KMS-11 (cell line): ENCODE measurements around the gene SMARCE1.

Source experiments
- H2AFZ ChIP-seq: fragments of 200-600 bp; sonication (generic); 2 replicates; pipeline ENCODE4 v1.6.1; 2016; ENCODE audit warnings: antibody characterized with exemption, mixed run types, low read depth
- H3K27ac ChIP-seq: fragments of 200-600 bp; sonication (generic); 2 replicates; pipeline ENCODE4 v1.6.1; 2016; ENCODE audit warnings: mild to moderate bottlenecking, mixed run types
- H3K27me3 ChIP-seq: fragments of 200-600 bp; sonication (generic); 2 replicates; pipeline ENCODE4 v1.6.1; 2017; ENCODE audit warnings: mild to moderate bottlenecking, low read depth, mixed run types, moderate library complexity; ENCODE audit not compliant: insufficient read depth
- H3K36me3 ChIP-seq: fragments of 200-600 bp; sonication (generic); 2 replicates; pipeline ENCODE4 v1.6.1; 2017; ENCODE audit warnings: mild to moderate bottlenecking, mixed run types; ENCODE audit not compliant: insufficient read depth
- H3K4me1 ChIP-seq: fragments of 200-600 bp; sonication (generic); 2 replicates; pipeline ENCODE4 v1.6.1; 2016; ENCODE audit warnings: mild to moderate bottlenecking, low read depth, mixed run types; ENCODE audit not compliant: poor library complexity, severe bottlenecking
- H3K4me2 ChIP-seq: fragments of 200-600 bp; sonication (generic); 2 replicates; pipeline ENCODE4 v1.7.0; 2016; ENCODE audit warnings: mild to moderate bottlenecking, mixed run types
- H3K4me3 ChIP-seq: fragments of 200-600 bp; sonication (generic); IDR thresholded peaks from 2 replicates; pipeline ENCODE4 v1.6.1; 2017; ENCODE audit warnings: low read depth, low read length, mixed read lengths; ENCODE audit not compliant: insufficient read depth
- H3K79me2 ChIP-seq: fragments of 200-600 bp; sonication (generic); 2 replicates; pipeline ENCODE4 v1.6.1; 2016; ENCODE audit warnings: low read depth, mixed run types; ENCODE audit not compliant: insufficient read depth
- H3K9ac ChIP-seq: fragments of 200-600 bp; sonication (generic); 2 replicates; pipeline ENCODE4 v1.6.1; 2016; ENCODE audit warnings: mild to moderate bottlenecking, mixed run types
- H4K20me1 ChIP-seq: fragments of 200-600 bp; sonication (generic); 2 replicates; pipeline ENCODE4 v1.6.1; 2016; ENCODE audit warnings: mild to moderate bottlenecking, mixed run types; ENCODE audit not compliant: insufficient read depth
- CTCF ChIP-seq: fragments of 200-600 bp; sonication (generic); conservative IDR thresholded peaks from 2 replicates; pipeline ENCODE4 v1.6.1; 2017; ENCODE audit warnings: low read depth, mild to moderate bottlenecking, antibody characterized with exemption, low read length, moderate library complexity, mixed read lengths

SMARCE1 gene

GRCh38 chr17:40599468-40599763, 48.2 kb downstream of the SMARCE1 start:
- H3K9ac ChIP-seq: no peak overlapping the region
- no peaks in the 10 kb centered on the region for H4K20me1 ChIP-seq
- H3K4me3 ChIP-seq: no peak overlapping the region
- H3K4me1 ChIP-seq: no peaks in the 10 kb centered on the region
- H3K36me3 ChIP-seq: no peaks in the 10 kb centered on the region
- no peaks in the 10 kb centered on the region for H3K27me3 ChIP-seq
- no peak overlapping the region for H2AFZ ChIP-seq
- H3K4me2 ChIP-seq: no peak overlapping the region
- H3K79me2 ChIP-seq: no peaks in the 10 kb centered on the region
- no peak for TF ChIP-seq CTCF
- H3K27ac ChIP-seq: no peak overlapping the region

GRCh38 chr17:40598619-40599467, 48.8 kb downstream of the SMARCE1 start:
- no peak overlapping the region for H2AFZ ChIP-seq
- no peak overlapping the region for H3K4me2 ChIP-seq
- no peak overlapping the region for H3K27ac ChIP-seq
- no peaks in the 10 kb centered on the region for H3K79me2 ChIP-seq
- TF ChIP-seq CTCF: no peak
- no peak overlapping the region for H3K4me3 ChIP-seq
- H3K9ac ChIP-seq: no peak overlapping the region
- no peaks in the 10 kb centered on the region for H3K36me3 ChIP-seq
- no peaks in the 10 kb centered on the region for H3K27me3 ChIP-seq
- H4K20me1 ChIP-seq: no peaks in the 10 kb centered on the region
- H3K4me1 ChIP-seq: no peaks in the 10 kb centered on the region

GRCh38 chr17:40598301-40598618, 49.4 kb downstream of the SMARCE1 start:
- TF ChIP-seq CTCF: no peak
- Histone ChIP-seq H3K4me3 (no peak overlapping the region), H4K20me1 (no peaks in the 10 kb centered on the region), H3K4me2 (no peak overlapping the region), H3K79me2 (no peaks in the 10 kb centered on the region), H2AFZ (no peak overlapping the region), H3K9ac (no peak overlapping the region), H3K4me1 (no peaks in the 10 kb centered on the region), H3K27me3 (no peaks in the 10 kb centered on the region), H3K36me3 (no peaks in the 10 kb centered on the region), H3K27ac (no peak overlapping the region)

GRCh38 chr17:40597556-40598300, 49.9 kb downstream of the SMARCE1 start:
- no peak overlapping the region for H3K4me2 ChIP-seq
- no peak overlapping the region for H2AFZ ChIP-seq
- TF ChIP-seq CTCF: no peak
- H4K20me1 ChIP-seq: no peaks in the 10 kb centered on the region
- no peaks in the 10 kb centered on the region for H3K36me3 ChIP-seq
- H3K27ac ChIP-seq: no peak overlapping the region
- no peak overlapping the region for H3K9ac ChIP-seq
- no peak overlapping the region for H3K4me3 ChIP-seq
- no peaks in the 10 kb centered on the region for H3K27me3 ChIP-seq
- H3K79me2 ChIP-seq: no peaks in the 10 kb centered on the region
- H3K4me1 ChIP-seq: no peaks in the 10 kb centered on the region
